ENCODE measurements around the gene TEX14.

- TF ChIP-seq POLR2A (IDR thresholded peaks at IDR 0.05) (no peak), CTCF (IDR thresholded peaks at IDR 0.05) (no peak)
These were observed 122.6 kb downstream of the TEX14 start for GRCh38 chr17:58569196-58569595.
